OCI-LY1 (cell line): ENCODE results near the gene OCLN.

ENCODE experiments used
- EZH2 ChIP-seq: fragments of 200-600 bp; sonication (generic), shearing (Covaris generic); IDR thresholded peaks from 2 replicates; pipeline ENCODE4 v1.8.0; 2017; ENCODE audit warnings: borderline replicate concordance, mixed run types, mild to moderate bottlenecking, antibody characterized with exemption, low read length, moderate library complexity, mixed read lengths
- TF ChIP-seq, protein P1 (sequence below): fragments of 200-600 bp; sonication (generic), shearing (Covaris generic); IDR thresholded peaks from 2 replicates; pipeline ENCODE4 v1.5.1; 2017; ENCODE audit warnings: mild to moderate bottlenecking, antibody characterized with exemption, low read length, moderate library complexity, mixed read lengths

DNA sequence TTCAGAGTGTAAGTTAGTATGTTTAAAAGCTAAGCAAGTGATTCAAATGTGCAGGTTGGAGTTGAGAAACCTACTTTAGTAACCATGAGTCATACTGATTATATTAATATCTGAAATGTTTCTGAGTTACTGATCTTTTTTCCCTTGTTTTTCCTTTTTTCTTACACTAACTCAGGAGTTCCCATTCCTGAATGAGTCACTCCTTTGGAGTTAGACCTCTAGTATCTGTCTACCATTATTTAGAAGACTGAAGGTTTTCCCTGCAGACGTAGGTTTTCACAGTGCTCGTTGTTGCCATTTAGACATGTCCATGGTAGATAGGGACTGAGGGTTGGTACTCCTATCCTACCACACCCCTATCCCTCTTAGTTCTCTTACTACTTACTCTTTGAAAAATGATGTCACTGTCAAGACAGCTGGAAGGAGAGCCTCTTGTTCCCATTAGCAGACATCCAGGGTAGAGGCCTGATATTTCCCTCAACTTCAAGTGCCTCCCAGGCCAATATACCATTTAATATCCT, 20.2 kb downstream of the OCLN start:
- TF ChIP-seq, protein P1, sequence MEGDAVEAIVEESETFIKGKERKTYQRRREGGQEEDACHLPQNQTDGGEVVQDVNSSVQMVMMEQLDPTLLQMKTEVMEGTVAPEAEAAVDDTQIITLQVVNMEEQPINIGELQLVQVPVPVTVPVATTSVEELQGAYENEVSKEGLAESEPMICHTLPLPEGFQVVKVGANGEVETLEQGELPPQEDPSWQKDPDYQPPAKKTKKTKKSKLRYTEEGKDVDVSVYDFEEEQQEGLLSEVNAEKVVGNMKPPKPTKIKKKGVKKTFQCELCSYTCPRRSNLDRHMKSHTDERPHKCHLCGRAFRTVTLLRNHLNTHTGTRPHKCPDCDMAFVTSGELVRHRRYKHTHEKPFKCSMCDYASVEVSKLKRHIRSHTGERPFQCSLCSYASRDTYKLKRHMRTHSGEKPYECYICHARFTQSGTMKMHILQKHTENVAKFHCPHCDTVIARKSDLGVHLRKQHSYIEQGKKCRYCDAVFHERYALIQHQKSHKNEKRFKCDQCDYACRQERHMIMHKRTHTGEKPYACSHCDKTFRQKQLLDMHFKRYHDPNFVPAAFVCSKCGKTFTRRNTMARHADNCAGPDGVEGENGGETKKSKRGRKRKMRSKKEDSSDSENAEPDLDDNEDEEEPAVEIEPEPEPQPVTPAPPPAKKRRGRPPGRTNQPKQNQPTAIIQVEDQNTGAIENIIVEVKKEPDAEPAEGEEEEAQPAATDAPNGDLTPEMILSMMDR, result no peak
- no peak for TF ChIP-seq EZH2
